ENCODE data around the gene PNPLA5. TPM values are rescaled to one million over a fixed set of nuclear protein-coding genes. Genes with fewer than 3 reads are reported as not detected.

Gene PNPLA5
- total RNA-seq, 2 donors from 2014 or later = not detected

GRCh38 chr22:43830931-43831560, 60.8 kb downstream of the PNPLA5 start:
- no peak for ATAC-seq
- intact Hi-C loops (cut with DNase I, micrococcal nuclease) = no loop called here
- DNase-seq = no peak

- DNase-seq = no peak
- ATAC-seq = no peak
- intact Hi-C loops (cut with DNase I, micrococcal nuclease) = loop anchor here in 1 of 2 donors (5.0 kb wide), 1 partner anchor 443 kb away; no protein-coding TSS in a partner anchor
These were observed 61.6 kb downstream of the PNPLA5 start for GRCh38 chr22:43829904-43830851.

Other genes with a start within 250 kb of the PNPLA5 start
- gene EFCAB6, start 79.7 kb downstream of the PNPLA5 start, total RNA-seq = 1 to 10 TPM in 1 of 2 donors, under 1 TPM in 1; 0.58 to 1.1 TPM
- under 1 TPM; 0.15 to 0.28 TPM for gene SULT4A1, start 29.5 kb downstream of the PNPLA5 start, total RNA-seq
- 1 to 10 TPM in 1 of 2 donors, under 1 TPM in 1; 0.14 to 2.0 TPM for gene PNPLA3, start 31.8 kb upstream of the PNPLA5 start, total RNA-seq
- 10 to 100 TPM; 47.1 to 59.3 TPM for gene SAMM50, start 63.4 kb upstream of the PNPLA5 start, total RNA-seq
- 10 to 100 TPM in 1 of 2 donors, 1 to 10 TPM in 1; 7.8 to 13.5 TPM for gene PARVB, start 132.3 kb upstream of the PNPLA5 start, total RNA-seq